Activated naive CD4-positive, alpha-beta T cell treated with anti-CD3 and anti-CD28 coated beads, Interleukin-2, amount 50 U/mL, for 72 hours (primary cell): ENCODE data around the gene HOXC11. TPM values are rescaled to one million over a fixed set of nuclear protein-coding genes. Genes with fewer than 3 reads are reported as not detected.
A peak's percentile ranks its signal among the peaks of the same experiment; 100 is the strongest.

Source experiments
- ATAC-seq, 2 donors: fragments of 150-1000 bp; cut with Tn5 transposase; 2 replicates each; pipeline ENCODE4 v1.10.0; 2021; ENCODE audit warnings: mild to moderate bottlenecking in 2 of 2, moderate library complexity in 2 of 2
- DNase-seq, 2 donors: peaks; one replicate each; pipeline ENCODE4 v3.0.0; 2021 to 2022; ENCODE audit warnings: low spot score in 2 of 2
- H3K27ac Mint-ChIP-seq, 2 donors: one replicate each; pipeline ENCODE4 v1.8.0; 2022; ENCODE audit warnings: mild to moderate bottlenecking in 2 of 2, mixed read lengths in 2 of 2
- H3K36me3 Mint-ChIP-seq, 2 donors: one replicate each; pipeline ENCODE4 v1.8.0; 2022; ENCODE audit warnings: mixed read lengths in 2 of 2
- H3K9me3 Mint-ChIP-seq, 2 donors: one replicate each; pipeline ENCODE4 v1.8.0; 2022; ENCODE audit warnings: mixed read lengths in 2 of 2
- total RNA-seq, 2 donors: library from RNA; stranded (reverse); gene quantifications; one replicate each; pipeline ENCODE4 v1.2.3, GENCODE V29; 2022

Gene HOXC11
- total RNA-seq, result not detected

- Mint-ChIP-seq H3K36me3 (peaks cover 7 to 20% of the 10 kb centered on the region in 2 donors), H3K27ac (peak within 1 kb of the TSS in 1 of 2 donors; percentile 88), H3K9me3 (peaks cover 0 to 5% of the 10 kb centered on the region in 2 donors)
- ATAC-seq (no peak), DNase-seq (no peak)
These were observed at the start of gene HOXC11 for GRCh38 chr12:53972722-53973235. Gene HOXC11 (plus strand): TSS chr12:53973126. CDS start chr12:53973242, 116 bp downstream.

DNA sequence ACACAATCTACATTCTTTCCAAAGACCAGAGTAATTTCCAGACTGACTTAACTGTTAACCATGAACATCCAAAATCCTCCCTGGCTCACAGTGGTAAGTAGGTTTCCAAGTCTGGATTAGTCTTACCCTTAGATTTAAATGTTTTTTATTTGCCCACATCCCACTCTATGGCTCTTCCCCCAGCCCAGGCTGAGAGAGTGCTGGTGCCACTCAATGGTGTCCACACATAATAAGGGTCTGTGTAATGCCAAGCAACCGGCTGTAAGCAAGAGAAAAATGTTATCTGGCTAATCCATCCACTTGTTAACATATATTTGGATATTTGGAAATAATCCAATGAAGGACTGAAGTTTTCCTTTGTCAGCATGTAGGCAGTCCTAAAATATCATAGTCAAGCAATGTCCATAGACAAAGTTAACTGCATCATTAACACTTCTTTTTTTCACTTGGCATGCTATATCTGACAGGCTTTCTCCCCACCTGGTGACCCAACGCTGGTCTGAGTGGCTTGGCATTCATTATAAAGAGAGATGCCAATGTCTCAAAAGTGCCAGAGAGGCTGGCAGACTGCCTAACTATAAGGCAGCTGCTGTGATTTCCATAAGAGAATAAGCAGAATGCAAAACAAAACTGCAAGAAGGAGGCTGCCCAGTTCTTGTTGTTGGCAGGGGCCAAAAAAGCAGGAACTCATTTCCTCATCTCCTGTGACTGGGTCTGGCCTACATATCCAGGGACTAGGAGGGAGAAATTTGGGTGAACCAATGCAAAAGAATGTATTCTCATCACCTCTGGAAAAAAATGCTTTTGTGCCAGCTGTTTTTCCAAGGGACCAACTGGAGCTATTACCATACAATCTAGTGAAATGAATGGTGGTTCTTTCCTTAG is 48.2 kb upstream of the HOXC11 start:
- DNase-seq (no peak), ATAC-seq (no peak)
- H3K27ac Mint-ChIP-seq, result no peak overlapping the region
- H3K36me3 Mint-ChIP-seq, result peaks cover 0 to 5% of the 10 kb centered on the region in 2 donors
- no peaks in the 10 kb centered on the region for H3K9me3 Mint-ChIP-seq

DNA sequence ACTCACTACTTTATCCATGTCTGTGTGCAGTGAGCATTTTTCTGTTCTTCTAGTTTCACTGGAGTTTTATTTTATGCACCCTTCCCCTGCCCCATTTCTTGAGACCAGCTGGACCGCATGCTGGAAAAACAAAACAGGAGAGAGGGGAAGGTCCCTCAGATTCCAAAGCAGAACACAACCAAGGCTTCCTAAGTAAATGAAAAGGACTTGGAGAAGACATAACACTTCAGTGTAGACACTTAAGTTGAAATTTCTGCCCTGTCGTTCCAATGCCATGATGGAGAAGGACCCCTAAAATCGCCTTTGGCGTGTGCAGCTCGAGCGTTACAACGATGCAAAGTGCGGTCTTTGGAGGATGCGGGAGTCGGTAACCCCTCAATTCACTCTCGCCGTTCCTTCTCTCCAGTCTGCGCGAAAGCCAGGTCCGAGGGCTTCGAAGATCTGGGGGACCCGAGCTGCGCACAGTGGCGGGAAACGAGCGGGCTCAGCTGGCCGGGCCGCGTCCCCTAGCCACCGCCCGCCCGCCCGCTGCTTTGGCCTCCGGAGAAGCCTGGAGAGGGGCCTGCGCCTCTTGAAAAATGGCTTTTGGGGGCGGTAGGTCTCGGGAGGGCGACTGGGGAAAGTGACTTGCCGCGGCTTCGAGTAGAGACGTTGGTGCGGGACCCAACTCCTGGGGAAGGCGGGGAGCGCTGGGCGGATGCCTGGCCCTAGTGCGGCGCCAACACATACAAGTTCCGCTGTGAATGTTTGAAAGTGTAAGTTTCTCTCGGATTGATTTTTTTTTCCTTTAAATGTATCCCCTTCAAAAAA is 45.5 kb upstream of the HOXC11 start:
- no peak for DNase-seq
- H3K27ac Mint-ChIP-seq, result no peak overlapping the region
- H3K9me3 Mint-ChIP-seq, result no peaks in the 10 kb centered on the region
- peaks cover 0 to 5% of the 10 kb centered on the region in 2 donors for H3K36me3 Mint-ChIP-seq
- no peak for ATAC-seq

DNA sequence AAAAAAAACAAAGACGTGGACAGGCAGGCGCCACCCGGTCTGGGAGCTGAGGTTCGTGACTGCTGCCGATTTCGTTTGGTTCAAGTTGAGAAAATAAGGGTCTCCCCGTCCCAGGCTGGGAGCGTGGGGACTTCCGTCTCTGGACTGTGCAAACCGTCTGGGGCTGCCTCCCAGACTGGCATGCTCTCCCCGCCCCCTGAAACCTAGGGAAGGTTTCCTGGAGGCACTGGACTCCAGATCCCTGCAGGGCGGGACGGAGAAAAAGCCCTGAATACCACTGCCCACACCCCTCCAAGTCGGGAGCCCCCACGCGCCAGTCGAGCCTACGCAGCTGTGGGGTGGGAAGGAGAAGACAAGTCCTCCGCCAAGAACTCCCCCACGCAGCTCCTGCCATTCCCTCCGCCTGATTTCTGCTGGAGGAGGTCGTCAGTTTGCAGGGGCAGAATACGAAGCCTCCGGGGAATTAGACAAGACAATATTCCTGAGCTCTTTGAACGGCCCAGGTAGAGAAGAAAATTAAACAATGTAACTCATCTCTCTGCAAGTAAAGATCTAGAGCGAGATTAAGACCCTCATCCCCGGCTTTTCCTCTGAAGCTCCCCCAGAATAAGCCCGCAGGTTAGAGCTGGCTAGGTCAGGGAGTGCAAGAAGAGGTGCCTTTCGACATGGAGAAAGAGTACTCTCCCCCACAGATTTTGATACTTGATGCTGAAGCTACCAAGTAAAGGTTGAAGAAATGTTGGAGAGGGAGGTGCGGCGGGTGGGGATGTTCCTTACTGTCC is 44.7 kb upstream of the HOXC11 start:
- Mint-ChIP-seq H3K36me3 (peaks cover 0 to 5% of the 10 kb centered on the region in 2 donors), H3K9me3 (no peaks in the 10 kb centered on the region), H3K27ac (peak overlapping the region in 1 of 2 donors; percentile 8)
- no peak for DNase-seq
- no peak for ATAC-seq

GRCh38 chr12:53929527-53929926 is 43.4 kb upstream of the HOXC11 start:
- DNase-seq, result no peak
- H3K27ac Mint-ChIP-seq, result no peak overlapping the region
- ATAC-seq, result no peak
- H3K36me3 Mint-ChIP-seq, result peaks cover 0 to 10% of the 10 kb centered on the region in 2 donors
- H3K9me3 Mint-ChIP-seq, result no peaks in the 10 kb centered on the region

GRCh38 chr12:53930591-53931255 is 42.2 kb upstream of the HOXC11 start:
- ATAC-seq (no peak), DNase-seq (no peak)
- Mint-ChIP-seq H3K9me3 (no peaks in the 10 kb centered on the region), H3K36me3 (peaks cover 0 to 10% of the 10 kb centered on the region in 2 donors), H3K27ac (no peak overlapping the region)

DNA sequence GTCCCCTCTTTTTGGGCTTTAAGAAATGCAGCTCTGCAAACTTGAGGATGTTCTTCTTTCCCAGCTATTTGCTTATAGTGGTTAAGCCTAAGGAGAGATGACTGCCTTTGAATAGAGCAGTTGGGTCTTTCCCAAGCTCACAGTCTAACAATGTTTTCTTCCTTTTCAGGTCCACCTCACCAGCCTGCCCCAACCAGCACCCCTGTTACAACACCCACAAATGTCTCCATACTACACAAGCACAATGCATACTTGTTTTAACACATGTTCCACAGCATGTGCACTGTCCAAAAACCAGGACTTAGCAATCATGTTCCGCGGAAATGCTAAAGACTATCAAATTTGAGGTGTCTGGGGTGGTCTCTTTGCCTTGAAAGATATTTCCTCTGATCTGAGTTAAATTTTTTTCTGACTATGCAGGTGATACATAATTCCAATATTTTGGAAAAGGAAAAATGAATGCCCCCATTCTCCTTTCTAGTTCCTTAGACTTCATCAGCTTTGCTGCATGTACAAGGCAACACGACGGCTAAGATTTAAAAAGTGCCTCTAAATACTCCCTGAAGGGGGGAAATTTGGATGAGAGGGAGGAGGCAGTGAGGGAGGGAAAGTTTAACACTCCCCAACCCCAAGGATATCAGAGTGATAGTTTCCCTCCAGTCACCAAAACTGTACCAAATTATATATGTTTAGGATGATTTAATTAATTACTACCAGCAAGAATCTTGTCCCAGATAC is 40.9 kb upstream of the HOXC11 start:
- H3K9me3 Mint-ChIP-seq, result no peaks in the 10 kb centered on the region
- DNase-seq, result no peak
- no peak overlapping the region for H3K27ac Mint-ChIP-seq
- H3K36me3 Mint-ChIP-seq, result peaks cover 0 to 10% of the 10 kb centered on the region in 2 donors
- no peak for ATAC-seq

DNA sequence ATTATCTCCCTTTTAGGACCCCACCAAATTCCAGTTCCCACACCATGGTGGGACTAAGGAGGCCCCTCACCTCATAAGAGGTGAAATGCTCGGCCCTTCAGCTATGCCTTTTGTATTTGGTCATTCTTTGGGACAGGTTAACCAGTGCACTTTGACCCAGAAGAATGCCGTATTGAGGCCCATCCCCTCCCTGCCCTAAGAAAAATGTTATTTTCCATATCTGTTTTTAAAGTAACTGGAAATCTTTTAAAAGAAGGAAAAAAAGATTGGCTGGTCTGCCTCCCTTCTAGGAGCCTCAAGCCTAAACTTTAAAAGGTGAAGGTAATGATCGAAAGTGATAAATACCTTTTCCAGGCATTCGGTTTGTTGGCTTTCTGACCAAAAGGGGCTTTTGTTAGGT is 40.0 kb upstream of the HOXC11 start:
- Mint-ChIP-seq H3K36me3 (peaks cover 0 to 10% of the 10 kb centered on the region in 2 donors), H3K27ac (no peak overlapping the region), H3K9me3 (no peaks in the 10 kb centered on the region)
- no peak for ATAC-seq
- DNase-seq, result no peak

- no peak for ATAC-seq
- peak overlapping the region in 1 of 2 donors; percentile 50 for H3K27ac Mint-ChIP-seq
- no peaks in the 10 kb centered on the region for H3K9me3 Mint-ChIP-seq
- DNase-seq, result no peak
- H3K36me3 Mint-ChIP-seq, result peaks cover 0 to 6% of the 10 kb centered on the region in 2 donors
These were observed 37.3 kb upstream of the HOXC11 start for GRCh38 chr12:53935383-53936341.

DNA sequence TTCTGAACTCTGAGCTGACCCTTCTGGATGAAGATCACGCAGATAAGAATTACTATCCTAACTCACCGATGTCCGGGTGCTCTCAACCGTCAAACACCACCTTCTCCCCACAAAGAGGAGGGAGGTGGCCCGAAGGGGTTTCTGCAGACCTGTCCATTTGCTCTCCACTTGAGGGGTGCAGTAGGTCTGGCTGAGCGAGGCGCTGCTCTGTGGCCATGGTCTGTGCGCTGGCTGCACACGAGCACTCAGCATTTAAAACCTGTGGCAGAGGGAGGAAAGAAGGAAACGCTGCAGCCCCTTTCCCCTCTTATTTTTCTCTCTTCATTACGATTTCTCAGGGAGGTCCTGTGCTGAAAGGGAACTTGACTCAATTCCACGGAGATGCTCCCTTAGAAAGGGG is 35.8 kb upstream of the HOXC11 start:
- Mint-ChIP-seq H3K9me3 (no peaks in the 10 kb centered on the region), H3K27ac (no peak overlapping the region), H3K36me3 (peaks cover 0 to 6% of the 10 kb centered on the region in 2 donors)
- ATAC-seq (no peak), DNase-seq (no peak)

DNA sequence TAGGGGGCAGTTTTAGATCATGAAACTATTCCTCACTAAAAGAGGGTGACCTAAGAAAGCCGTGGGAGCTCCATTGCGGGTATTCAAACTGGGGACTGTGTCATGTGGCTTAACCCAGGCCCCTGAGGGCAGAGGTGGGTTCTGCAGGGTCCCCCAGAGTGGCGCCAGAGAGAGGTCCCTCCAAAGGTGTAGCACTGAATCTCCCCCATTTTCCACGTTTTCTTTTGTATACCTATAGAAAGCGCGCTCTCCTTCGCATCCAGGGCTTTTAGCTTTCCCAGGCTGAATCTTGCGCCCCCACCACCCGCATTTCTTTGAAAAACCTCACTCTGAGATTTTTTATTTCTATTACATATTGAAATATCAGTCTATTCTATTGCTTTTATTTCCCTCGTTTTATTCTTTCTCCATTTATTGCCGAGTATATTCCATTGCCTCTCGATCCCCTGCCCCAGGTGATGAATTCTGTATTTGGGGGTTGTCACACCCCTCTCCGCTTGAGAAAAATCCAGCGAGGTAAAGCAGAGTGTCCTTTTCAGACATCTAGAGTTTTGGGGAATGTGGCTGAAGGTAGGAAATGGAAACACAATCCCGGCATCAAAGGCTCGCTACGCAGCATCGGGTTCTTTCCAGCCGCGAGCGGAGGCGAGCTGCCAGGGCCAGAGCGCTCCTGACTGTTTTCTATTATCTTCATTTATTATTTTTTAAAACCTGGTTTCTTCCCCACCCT is 35.2 kb upstream of the HOXC11 start:
- H3K27ac Mint-ChIP-seq, result peak overlapping the region in 1 of 2 donors; percentile 67
- no peak for ATAC-seq

DNA sequence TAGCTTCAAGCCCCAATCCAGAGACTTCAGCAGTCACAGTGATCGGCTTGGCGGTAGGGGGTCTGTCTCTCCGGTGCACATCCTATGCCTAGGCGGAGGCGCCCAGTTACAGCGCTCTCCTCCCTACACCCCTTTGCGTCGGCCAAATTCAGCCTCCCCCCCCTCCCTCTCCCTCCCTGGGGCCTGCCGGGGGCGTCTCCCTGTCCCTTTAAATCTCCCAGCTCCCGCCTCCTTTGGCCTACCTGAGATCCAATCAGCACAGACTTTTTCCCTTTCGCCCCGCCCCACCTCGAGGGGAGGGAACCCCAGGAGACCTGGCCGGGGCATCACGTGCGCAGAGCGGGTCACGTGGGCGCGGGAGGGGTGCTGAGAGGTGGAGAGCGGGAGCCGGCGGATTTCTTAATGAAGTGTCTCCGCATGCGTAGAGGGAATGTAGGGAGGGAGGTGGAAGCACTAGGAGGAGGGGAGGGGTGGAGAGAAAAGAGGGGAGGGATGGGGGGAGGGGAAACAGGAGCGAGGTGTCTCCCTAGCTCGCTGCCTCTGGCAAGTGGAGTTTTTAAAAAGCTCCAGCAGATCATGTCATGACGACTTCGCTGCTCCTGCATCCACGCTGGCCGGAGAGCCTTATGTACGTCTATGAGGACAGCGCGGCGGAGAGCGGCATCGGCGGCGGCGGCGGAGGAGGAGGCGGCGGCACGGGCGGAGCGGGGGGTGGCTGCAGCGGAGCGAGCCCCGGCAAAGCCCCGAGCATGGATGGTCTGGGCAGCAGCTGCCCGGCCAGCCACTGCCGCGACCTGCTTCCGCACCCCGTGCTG is 34.4 kb upstream of the HOXC11 start, which contains the start of gene HOXC13:
TSS of gene HOXC13 (plus strand) at position 506 of the 815 bp plus-strand sequence. CDS start at position 582, 76 bp downstream.
- H3K27ac Mint-ChIP-seq, result peak within 1 kb of the TSS in 1 of 2 donors; percentile 67
- peak in 1 of 2 donors; percentile 61 for ATAC-seq
- no peaks in the 10 kb centered on the region for H3K9me3 Mint-ChIP-seq
- DNase-seq, result no peak
- H3K36me3 Mint-ChIP-seq, result peaks cover 0 to 6% of the 10 kb centered on the region in 2 donors

More for the DNA sequence above, 35.2 kb upstream of the HOXC11 start:
- peaks cover 0 to 6% of the 10 kb centered on the region in 2 donors for H3K36me3 Mint-ChIP-seq
- DNase-seq, result no peak
- no peaks in the 10 kb centered on the region for H3K9me3 Mint-ChIP-seq
